IMR-90 (cell line): ENCODE data around the gene THYN1. TPM values are rescaled to one million over a fixed set of nuclear protein-coding genes. Genes with fewer than 3 reads are reported as not detected.

Experiments
- ATAC-seq: fragments of 200-7000 bp; cut with Tn5 transposase; 2 replicates; pipeline ENCODE4 v1.9.1; 2020; ENCODE audit warnings: low read depth, mild to moderate bottlenecking, moderate library complexity
- BruUV-seq: library from RNA; stranded (reverse); fragments of 400-500 nt; replicated peaks from 2 replicates; lab custom pipeline; 2021; lab: Mats Ljungman, UMichigan
- CTCF ChIA-PET: fragments of 300-600 bp; formaldehyde crosslinking; extraction: SDS; loops from one replicate; lab custom pipeline; 2021; ENCODE audit warnings: antibody characterized with exemption; lab: Yijun Ruan, JAX
- POLR2A ChIA-PET: fragments of 300-600 bp; sonication (Branson Sonifier 250); formaldehyde crosslinking; loops from one replicate; lab custom pipeline; 2022; ENCODE audit warnings: antibody characterized with exemption; ENCODE audit not compliant: unreplicated experiment; lab: Charles Lee
- DNase-seq: peaks from one replicate; pipeline ENCODE4 v3.0.0; 2013
- H2AFZ ChIP-seq: replicated peaks from 2 replicates; pipeline ENCODE3; 2013; ENCODE audit warnings: low read length, mild to moderate bottlenecking; ENCODE audit not compliant: poor library complexity
- H2AK5ac ChIP-seq: 2 replicates; pipeline ENCODE4 v1.6.1; 2013; ENCODE audit warnings: low read depth, low read length, inconsistent platforms
- H2AK9ac ChIP-seq: replicated peaks from 2 replicates; pipeline ENCODE3; 2013; ENCODE audit warnings: mild to moderate bottlenecking, low read depth, low read length, moderate library complexity; ENCODE audit not compliant: poor library complexity
- H2BK120ac ChIP-seq: 2 replicates; pipeline ENCODE4 v1.6.1; 2013; ENCODE audit warnings: low read depth, low read length, inconsistent platforms
- H2BK15ac ChIP-seq: 3 replicates; pipeline ENCODE4 v1.6.1; 2013; ENCODE audit warnings: low read depth, low read length, inconsistent platforms
- H2BK20ac ChIP-seq: 2 replicates; pipeline ENCODE4 v1.6.1; 2013; ENCODE audit warnings: low read depth, mild to moderate bottlenecking, inconsistent platforms, low read length, moderate library complexity
- H2BK5ac ChIP-seq: 2 replicates; pipeline ENCODE4 v1.6.1; 2013; ENCODE audit warnings: mild to moderate bottlenecking, low read depth, low read length, inconsistent platforms; ENCODE audit not compliant: poor library complexity, severe bottlenecking
- H3K14ac ChIP-seq: replicated peaks from 2 replicates; pipeline ENCODE4 v1.6.1; 2013; ENCODE audit warnings: low read depth, low read length, inconsistent platforms
- H3K18ac ChIP-seq: 2 replicates; pipeline ENCODE4 v1.6.1; 2013; ENCODE audit warnings: low read depth, low read length, control low read depth
- H3K23ac ChIP-seq: 2 replicates; pipeline ENCODE4 v1.6.1; 2013; ENCODE audit warnings: low read depth, low read length, inconsistent platforms
- H3K27ac ChIP-seq: 2 replicates; pipeline ENCODE4 v1.5.1; 2013; ENCODE audit warnings: mild to moderate bottlenecking, control low read depth, low read length; ENCODE audit not compliant: insufficient read depth
- H3K27me3 ChIP-seq: 2 replicates; pipeline ENCODE4 v1.6.1; 2013; ENCODE audit warnings: low read length; ENCODE audit not compliant: control insufficient read depth, insufficient read depth
- H3K36me3 ChIP-seq: 2 replicates; pipeline ENCODE4 v1.6.1; 2013; ENCODE audit warnings: low read length, mixed read lengths; ENCODE audit not compliant: control insufficient read depth, insufficient read depth
- H3K4ac ChIP-seq: 2 replicates; pipeline ENCODE4 v1.6.1; 2013; ENCODE audit warnings: low read depth, low read length, inconsistent platforms
- H3K4me1 ChIP-seq: 2 replicates; pipeline ENCODE4 v1.6.1; 2013; ENCODE audit warnings: low read length, mixed read lengths; ENCODE audit not compliant: control insufficient read depth, insufficient read depth
- H3K4me2 ChIP-seq: 2 replicates; pipeline ENCODE4 v1.6.1; 2013; ENCODE audit warnings: low read depth, mild to moderate bottlenecking, control low read depth, low read length, moderate library complexity
- H3K4me3 ChIP-seq: 2 replicates; pipeline ENCODE4 v1.5.1; 2013; ENCODE audit warnings: low read depth, mild to moderate bottlenecking, control low read depth, low read length, moderate library complexity; ENCODE audit not compliant: insufficient read depth
- H3K56ac ChIP-seq: 2 replicates; pipeline ENCODE4 v1.6.1; 2013; ENCODE audit warnings: low read length, inconsistent platforms; ENCODE audit not compliant: insufficient read depth; ENCODE audit errors: extremely low read depth
- H3K79me1 ChIP-seq, 2 experiments: 2 replicates each; pipeline ENCODE4 v1.6.1; 2013; ENCODE audit warnings: low read length in 2 of 2, inconsistent platforms in 1 of 2, low read depth in 1 of 2
- H3K9ac ChIP-seq: 2 replicates; pipeline ENCODE4 v1.6.1; 2013; ENCODE audit warnings: low read depth, low read length, control low read depth
- H3K9me1 ChIP-seq: 2 replicates; pipeline ENCODE4 v1.6.1; 2013; ENCODE audit warnings: low read length, inconsistent platforms; ENCODE audit not compliant: insufficient read depth
- H3K9me3 ChIP-seq: 2 replicates; pipeline ENCODE4 v1.6.1; 2013; ENCODE audit warnings: low read length; ENCODE audit not compliant: control insufficient read depth, insufficient read depth
- H4K20me1 ChIP-seq: 2 replicates; pipeline ENCODE4 v1.6.1; 2013; ENCODE audit warnings: low read length, inconsistent platforms; ENCODE audit not compliant: insufficient read depth
- H4K5ac ChIP-seq: 2 replicates; pipeline ENCODE4 v1.6.1; 2013; ENCODE audit warnings: mild to moderate bottlenecking, low read depth, low read length, control low read depth
- H4K8ac ChIP-seq, 2 experiments: 2 replicates each; pipeline ENCODE4 v1.6.1; 2013; ENCODE audit warnings: low read depth in 2 of 2, low read length in 2 of 2, control low read depth in 1 of 2, inconsistent platforms in 1 of 2
- H4K91ac ChIP-seq: 2 replicates; pipeline ENCODE4 v1.6.1; 2013; ENCODE audit warnings: low read depth, low read length, inconsistent platforms; ENCODE audit not compliant: insufficient read depth
- BHLHE40 ChIP-seq: fragments of 150-350 bp; IDR thresholded peaks from 2 replicates; pipeline ENCODE4 v1.6.1; 2016; ENCODE audit warnings: mild to moderate bottlenecking, low read depth, low read length
- CEBPB ChIP-seq: IDR thresholded peaks from 2 replicates; pipeline ENCODE4 v1.6.1; 2012; ENCODE audit warnings: low read depth, low read length, improper control_type of control experiment
- CHD1 ChIP-seq: IDR thresholded peaks from 2 replicates; pipeline ENCODE4 v1.6.1; 2012; ENCODE audit warnings: low read depth, low read length, improper control_type of control experiment
- ELK1 ChIP-seq: fragments of 150-350 bp; IDR thresholded peaks from 2 replicates; pipeline ENCODE4 v1.6.1; 2016; ENCODE audit warnings: low read depth, mild to moderate bottlenecking, low read length, moderate library complexity, borderline replicate concordance
- FOS ChIP-seq: fragments of 150-350 bp; IDR thresholded peaks from 2 replicates; pipeline ENCODE4 v1.6.1; 2016; ENCODE audit warnings: low read depth, low read length
- MAFK ChIP-seq: IDR thresholded peaks from 2 replicates; pipeline ENCODE4 v1.6.1; 2012; ENCODE audit warnings: low read depth, low read length, improper control_type of control experiment
- MAZ ChIP-seq: IDR thresholded peaks from 2 replicates; pipeline ENCODE4 v1.6.1; 2012; ENCODE audit warnings: low read depth, mild to moderate bottlenecking, low read length, improper control_type of control experiment, moderate library complexity, borderline replicate concordance
- MXI1 ChIP-seq: IDR thresholded peaks from 2 replicates; pipeline ENCODE4 v1.6.1; 2012; ENCODE audit warnings: low read depth, mild to moderate bottlenecking, low read length, moderate library complexity, borderline replicate concordance
- NFE2L2 ChIP-seq: fragments of 150-350 bp; IDR thresholded peaks from 2 replicates; pipeline ENCODE4 v1.6.1; 2016; ENCODE audit warnings: low read depth, mild to moderate bottlenecking, low read length
- POLR2A ChIP-seq: IDR thresholded peaks from 2 replicates; pipeline ENCODE4 v1.6.1; 2012; ENCODE audit warnings: mild to moderate bottlenecking, low read depth, low read length
- RAD21 ChIP-seq: IDR thresholded peaks from 2 replicates; pipeline ENCODE4 v1.6.1; 2012; ENCODE audit warnings: low read length, improper control_type of control experiment
- RCOR1 ChIP-seq: IDR thresholded peaks from 2 replicates; pipeline ENCODE4 v1.6.1; 2012; ENCODE audit warnings: mild to moderate bottlenecking, low read length, improper control_type of control experiment; ENCODE audit not compliant: insufficient replicate concordance
- RFX5 ChIP-seq: IDR thresholded peaks from 2 replicates; pipeline ENCODE4 v1.8.0; 2012; ENCODE audit warnings: low read depth, mild to moderate bottlenecking, low read length, moderate library complexity
- SMC3 ChIP-seq: fragments of 150-350 bp; IDR thresholded peaks from 2 replicates; pipeline ENCODE4 v1.6.1; 2016; ENCODE audit warnings: low read depth, mild to moderate bottlenecking, antibody characterized with exemption, low read length, moderate library complexity
- USF2 ChIP-seq: fragments of 150-350 bp; IDR thresholded peaks from 2 replicates; pipeline ENCODE4 v1.6.1; 2017; ENCODE audit warnings: mild to moderate bottlenecking, antibody characterized with exemption, low read length, low read depth
- dilution Hi-C: fragments of 300-500 bp; cut with HindIII; formaldehyde crosslinking; loops from one replicate; pipeline ENCODE4 v1.14.3; 2018; ENCODE audit warnings: low sequenced_read_pairs; ENCODE audit not compliant: unreplicated experiment
- in situ Hi-C: fragments of 300-500 bp; cut with MboI; formaldehyde crosslinking; loops from 3 replicates; pipeline ENCODE4 v1.14.3; 2019; ENCODE audit warnings: low sequenced_read_pairs, inconsistent platforms, mixed read lengths
- intact Hi-C: fragments of 100-400 bp; cut with micrococcal nuclease; formaldehyde crosslinking; loops from 2 replicates; pipeline ENCODE4 v1.10.0; 2022
- polyA plus RNA-seq, 3 experiments: library from polyadenylated mRNA; depleted of rRNA; stranded (reverse); fragments of >200 nt; gene quantifications; 2 replicates each; pipeline ENCODE4 v1.2.3, GENCODE V29; 2012; ENCODE audit warnings: low replicate concordance in 1 of 3
- total RNA-seq: library from RNA; depleted of rRNA; stranded (reverse); fragments of >200 nt; gene quantifications from 2 replicates; pipeline ENCODE4 v1.2.3, GENCODE V29; 2012
- TF ChIP-seq, protein P1 (sequence below): conservative IDR thresholded peaks from 2 replicates; pipeline ENCODE4 v1.5.1; 2012; ENCODE audit warnings: mild to moderate bottlenecking, low read depth, low read length, improper control_type of control experiment

THYN1 gene
- total and polyA plus RNA-seq, 2 of the 4 experiments (the other 2 are of a cell fraction): 43.1 to 72.1 TPM

- CTCF ChIA-PET: interaction anchor here (1.3 kb wide), 1 partner anchor 17 kb away, joined by 3 read pairs; no protein-coding TSS in a partner anchor
- TF ChIP-seq MXI1 (no peak), RAD21 (no peak), SMC3 (no peak), USF2 (no peak), CHD1 (no peak), POLR2A (no peak), RCOR1 (no peak), NFE2L2 (no peak), CEBPB (no peak), BHLHE40 (no peak), RFX5 (no peak), MAZ (no peak), MAFK (no peak), ELK1 (no peak), FOS (no peak)
- TF ChIP-seq, protein P1, sequence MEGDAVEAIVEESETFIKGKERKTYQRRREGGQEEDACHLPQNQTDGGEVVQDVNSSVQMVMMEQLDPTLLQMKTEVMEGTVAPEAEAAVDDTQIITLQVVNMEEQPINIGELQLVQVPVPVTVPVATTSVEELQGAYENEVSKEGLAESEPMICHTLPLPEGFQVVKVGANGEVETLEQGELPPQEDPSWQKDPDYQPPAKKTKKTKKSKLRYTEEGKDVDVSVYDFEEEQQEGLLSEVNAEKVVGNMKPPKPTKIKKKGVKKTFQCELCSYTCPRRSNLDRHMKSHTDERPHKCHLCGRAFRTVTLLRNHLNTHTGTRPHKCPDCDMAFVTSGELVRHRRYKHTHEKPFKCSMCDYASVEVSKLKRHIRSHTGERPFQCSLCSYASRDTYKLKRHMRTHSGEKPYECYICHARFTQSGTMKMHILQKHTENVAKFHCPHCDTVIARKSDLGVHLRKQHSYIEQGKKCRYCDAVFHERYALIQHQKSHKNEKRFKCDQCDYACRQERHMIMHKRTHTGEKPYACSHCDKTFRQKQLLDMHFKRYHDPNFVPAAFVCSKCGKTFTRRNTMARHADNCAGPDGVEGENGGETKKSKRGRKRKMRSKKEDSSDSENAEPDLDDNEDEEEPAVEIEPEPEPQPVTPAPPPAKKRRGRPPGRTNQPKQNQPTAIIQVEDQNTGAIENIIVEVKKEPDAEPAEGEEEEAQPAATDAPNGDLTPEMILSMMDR: no peak
These were observed 7.4 kb upstream of the THYN1 start for GRCh38 chr11:134260503-134260902.

More at GRCh38 chr11:134260503-134260902, 7.4 kb upstream of the THYN1 start:
- no peak overlapping the region for H3K14ac ChIP-seq
- intact Hi-C loops (no loop called here), dilution Hi-C loops (no loop called here), in situ Hi-C loops (no loop called here)
- no peak overlapping the region for H2BK15ac ChIP-seq
- H2AK9ac ChIP-seq: no peak overlapping the region
- peaks cover 45% of the 10 kb centered on the region for H3K36me3 ChIP-seq
- no peak overlapping the region for H2AFZ ChIP-seq
- H3K79me1 ChIP-seq: peaks cover 4 to 5% of the 10 kb centered on the region in 2 experiments; a peak in 2 of 4 replicates
- no peak overlapping the region for H4K5ac ChIP-seq
- H3K9me3 ChIP-seq: no peaks in the 10 kb centered on the region
- no peak overlapping the region for H4K91ac ChIP-seq
- POLR2A ChIA-PET: no interaction called here
- H3K56ac ChIP-seq: no peak overlapping the region
- ATAC-seq (no peak), DNase-seq (no peak)
- no peak overlapping the region for H2BK5ac ChIP-seq
- no peak overlapping the region for H3K4me2 ChIP-seq
- H3K27me3 ChIP-seq: no peaks in the 10 kb centered on the region
- H3K4ac ChIP-seq: no peak overlapping the region
- H3K4me1 ChIP-seq: no peaks in the 10 kb centered on the region
- H4K20me1 ChIP-seq: no peaks in the 10 kb centered on the region; the same call in 1 of the 2 replicates
- H3K18ac ChIP-seq: no peak overlapping the region
- no peaks in the 10 kb centered on the region; the same call in 1 of the 2 replicates for H3K9me1 ChIP-seq
- no peak overlapping the region for H4K8ac ChIP-seq
- BruUV-seq: no TSS peak
- H2BK20ac ChIP-seq: no peak overlapping the region
- no peak overlapping the region for H3K23ac ChIP-seq
- H2AK5ac ChIP-seq: no peak overlapping the region
- H3K27ac ChIP-seq: no peak overlapping the region
- no peak overlapping the region for H3K4me3 ChIP-seq
- H2BK120ac ChIP-seq: no peak overlapping the region
- H3K9ac ChIP-seq: no peak overlapping the region
